GM12872 (cell line): ENCODE measurements around the gene FMNL3.

ENCODE experiments used
- TF ChIP-seq, protein P1 (sequence below): IDR thresholded peaks from 3 replicates; pipeline ENCODE4 v1.5.1; 2011; ENCODE audit warnings: low read depth, mild to moderate bottlenecking, low read length, moderate library complexity; ENCODE audit not compliant: insufficient read depth

Gene FMNL3

DNA sequence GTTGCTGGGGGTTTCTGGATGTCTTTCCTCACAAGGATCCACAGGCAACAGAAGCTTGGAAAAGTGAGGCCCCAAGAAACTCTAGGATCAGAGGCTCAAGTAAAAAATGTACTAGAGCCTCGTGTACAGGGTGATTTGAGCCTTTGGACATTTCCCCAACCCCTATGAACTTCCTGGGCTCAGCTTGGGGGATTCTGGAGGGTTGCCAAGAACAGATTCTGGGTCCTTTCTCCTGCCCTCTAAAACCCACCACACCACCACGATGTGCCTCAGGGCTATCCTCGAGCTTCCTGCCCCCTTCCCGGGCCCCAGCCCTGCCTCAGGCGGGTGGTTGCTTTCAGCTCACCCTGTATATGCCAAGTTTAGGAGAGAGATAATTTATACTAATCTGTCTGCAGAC is 102.3 kb downstream of the FMNL3 start:
- TF ChIP-seq, protein P1, sequence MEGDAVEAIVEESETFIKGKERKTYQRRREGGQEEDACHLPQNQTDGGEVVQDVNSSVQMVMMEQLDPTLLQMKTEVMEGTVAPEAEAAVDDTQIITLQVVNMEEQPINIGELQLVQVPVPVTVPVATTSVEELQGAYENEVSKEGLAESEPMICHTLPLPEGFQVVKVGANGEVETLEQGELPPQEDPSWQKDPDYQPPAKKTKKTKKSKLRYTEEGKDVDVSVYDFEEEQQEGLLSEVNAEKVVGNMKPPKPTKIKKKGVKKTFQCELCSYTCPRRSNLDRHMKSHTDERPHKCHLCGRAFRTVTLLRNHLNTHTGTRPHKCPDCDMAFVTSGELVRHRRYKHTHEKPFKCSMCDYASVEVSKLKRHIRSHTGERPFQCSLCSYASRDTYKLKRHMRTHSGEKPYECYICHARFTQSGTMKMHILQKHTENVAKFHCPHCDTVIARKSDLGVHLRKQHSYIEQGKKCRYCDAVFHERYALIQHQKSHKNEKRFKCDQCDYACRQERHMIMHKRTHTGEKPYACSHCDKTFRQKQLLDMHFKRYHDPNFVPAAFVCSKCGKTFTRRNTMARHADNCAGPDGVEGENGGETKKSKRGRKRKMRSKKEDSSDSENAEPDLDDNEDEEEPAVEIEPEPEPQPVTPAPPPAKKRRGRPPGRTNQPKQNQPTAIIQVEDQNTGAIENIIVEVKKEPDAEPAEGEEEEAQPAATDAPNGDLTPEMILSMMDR, result no peak

- TF ChIP-seq, protein P1, result no peak
Measured at GRCh38 chr12:49603721-49604120, 103.5 kb downstream of the FMNL3 start.

DNA sequence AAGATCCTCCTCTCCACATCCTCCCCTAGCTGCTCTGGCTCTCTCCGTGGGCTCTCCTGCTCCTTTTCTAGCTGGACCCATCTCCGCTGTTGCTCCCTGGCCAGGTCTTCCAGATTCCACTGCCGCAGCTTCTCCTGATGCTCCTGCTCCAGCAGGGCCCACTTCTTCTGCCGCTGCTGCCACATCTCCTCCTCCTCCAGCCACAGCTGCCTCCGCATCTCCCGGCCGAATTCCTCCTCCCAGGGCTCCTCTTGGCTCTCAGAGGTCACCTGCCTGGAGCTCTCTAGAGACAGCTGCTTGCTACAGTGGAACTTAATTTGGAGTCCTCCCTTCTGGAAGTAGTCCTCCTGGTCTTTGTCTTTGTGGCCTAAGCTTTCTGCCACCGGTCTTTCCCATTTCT is 107.2 kb downstream of the FMNL3 start:
- TF ChIP-seq, protein P1, result no peak

- TF ChIP-seq, protein P1, result no peak
Measured at GRCh38 chr12:49598527-49598926, 108.7 kb downstream of the FMNL3 start.

DNA sequence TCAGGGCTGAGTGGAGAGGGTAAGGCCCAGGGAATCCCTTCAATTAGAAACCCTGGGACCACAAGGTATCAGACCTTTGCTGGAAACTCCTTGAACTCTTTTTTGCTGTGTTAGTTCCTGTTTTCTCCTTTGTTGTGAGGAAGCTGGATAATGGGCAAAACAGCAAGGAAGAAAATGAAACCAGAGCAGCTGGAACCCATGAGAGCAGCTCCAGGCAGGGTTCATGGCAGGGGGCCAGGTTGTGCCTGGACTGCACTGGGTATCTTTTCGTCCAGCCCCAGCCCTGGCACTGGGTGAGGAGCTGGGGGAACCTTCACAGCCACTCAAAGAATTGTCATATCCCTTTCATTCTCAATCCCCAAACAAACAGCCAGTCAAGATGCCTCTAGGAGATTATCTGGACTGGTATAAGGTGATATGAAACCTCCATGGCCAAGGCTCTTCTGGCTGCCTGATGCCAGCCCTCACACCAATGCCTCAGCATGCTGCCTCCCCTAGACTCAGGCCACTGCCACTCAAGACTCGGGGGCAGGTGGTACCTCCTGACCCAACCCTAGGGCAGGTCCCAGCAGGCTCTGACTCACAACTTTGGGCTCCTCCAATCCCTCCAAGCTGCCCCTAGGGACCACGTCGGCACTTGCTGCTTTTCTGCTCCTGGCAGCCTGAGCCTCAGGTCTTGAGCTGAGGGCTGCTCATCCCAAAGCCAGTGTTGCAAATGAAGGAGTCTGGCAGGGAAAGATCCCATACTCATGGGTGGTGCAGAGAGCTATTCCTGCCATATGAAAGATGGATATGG is 118.3 kb downstream of the FMNL3 start:
- TF ChIP-seq, protein P1, result no peak

- TF ChIP-seq, protein P1, result no peak
Measured at GRCh38 chr12:49588281-49588680, 118.9 kb downstream of the FMNL3 start.

DNA sequence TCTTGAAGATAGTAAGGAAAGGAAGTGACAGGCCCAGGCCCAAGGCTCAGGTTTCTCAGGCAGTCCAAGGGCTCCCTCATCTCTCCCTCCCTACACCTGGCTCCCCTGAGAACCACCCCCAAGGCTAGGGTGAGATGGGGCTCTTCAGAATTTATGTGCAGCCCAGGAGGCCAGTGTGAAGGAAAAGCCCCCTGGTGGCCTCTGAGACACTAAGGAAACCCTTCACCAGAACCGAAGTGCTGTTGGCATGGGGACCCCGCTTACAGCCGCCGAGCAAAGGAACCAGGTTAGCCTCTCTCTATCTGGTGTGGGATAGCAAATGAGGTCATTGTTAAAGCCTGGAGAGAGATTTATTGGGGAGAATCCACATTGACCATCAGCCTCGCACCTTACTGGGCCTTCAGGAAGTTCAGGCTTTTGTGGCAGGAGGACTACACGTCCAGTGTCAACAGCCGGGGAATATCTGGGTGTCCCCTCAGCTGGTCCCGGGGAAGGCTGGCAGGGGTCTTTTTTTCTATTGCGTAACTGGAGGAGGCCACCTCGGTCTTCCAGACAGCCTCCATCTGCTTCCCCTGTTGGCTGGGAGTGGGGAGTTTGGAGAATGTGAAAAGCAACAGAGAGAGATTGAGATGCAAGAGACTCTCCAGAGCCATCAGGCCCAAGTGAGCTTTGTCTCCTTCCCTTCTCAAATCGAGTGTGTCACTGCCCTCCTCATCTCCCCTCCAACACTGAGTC is 119.9 kb downstream of the FMNL3 start:
- TF ChIP-seq, protein P1, result no peak
